ENCODE data around the gene PNKP.

Gene PNKP

GRCh38 chr19:49854378-49855263 lies 12.8 kb downstream of the PNKP start:
- TF ChIP-seq, protein P1, sequence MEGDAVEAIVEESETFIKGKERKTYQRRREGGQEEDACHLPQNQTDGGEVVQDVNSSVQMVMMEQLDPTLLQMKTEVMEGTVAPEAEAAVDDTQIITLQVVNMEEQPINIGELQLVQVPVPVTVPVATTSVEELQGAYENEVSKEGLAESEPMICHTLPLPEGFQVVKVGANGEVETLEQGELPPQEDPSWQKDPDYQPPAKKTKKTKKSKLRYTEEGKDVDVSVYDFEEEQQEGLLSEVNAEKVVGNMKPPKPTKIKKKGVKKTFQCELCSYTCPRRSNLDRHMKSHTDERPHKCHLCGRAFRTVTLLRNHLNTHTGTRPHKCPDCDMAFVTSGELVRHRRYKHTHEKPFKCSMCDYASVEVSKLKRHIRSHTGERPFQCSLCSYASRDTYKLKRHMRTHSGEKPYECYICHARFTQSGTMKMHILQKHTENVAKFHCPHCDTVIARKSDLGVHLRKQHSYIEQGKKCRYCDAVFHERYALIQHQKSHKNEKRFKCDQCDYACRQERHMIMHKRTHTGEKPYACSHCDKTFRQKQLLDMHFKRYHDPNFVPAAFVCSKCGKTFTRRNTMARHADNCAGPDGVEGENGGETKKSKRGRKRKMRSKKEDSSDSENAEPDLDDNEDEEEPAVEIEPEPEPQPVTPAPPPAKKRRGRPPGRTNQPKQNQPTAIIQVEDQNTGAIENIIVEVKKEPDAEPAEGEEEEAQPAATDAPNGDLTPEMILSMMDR (conservative IDR thresholded peaks at IDR 0.05), result no peak
- no peak for TF ChIP-seq ZFX (IDR thresholded peaks at IDR 0.05)
- H3K27ac ChIP-seq, result no peak overlapping the region

- no peak overlapping the region for H3K27ac ChIP-seq
- TF ChIP-seq, protein P1 (conservative IDR thresholded peaks at IDR 0.05), result no peak
- no peak for TF ChIP-seq ZFX (IDR thresholded peaks at IDR 0.05)
Observed at GRCh38 chr19:49853852-49854377, 13.5 kb downstream of the PNKP start.

DNA sequence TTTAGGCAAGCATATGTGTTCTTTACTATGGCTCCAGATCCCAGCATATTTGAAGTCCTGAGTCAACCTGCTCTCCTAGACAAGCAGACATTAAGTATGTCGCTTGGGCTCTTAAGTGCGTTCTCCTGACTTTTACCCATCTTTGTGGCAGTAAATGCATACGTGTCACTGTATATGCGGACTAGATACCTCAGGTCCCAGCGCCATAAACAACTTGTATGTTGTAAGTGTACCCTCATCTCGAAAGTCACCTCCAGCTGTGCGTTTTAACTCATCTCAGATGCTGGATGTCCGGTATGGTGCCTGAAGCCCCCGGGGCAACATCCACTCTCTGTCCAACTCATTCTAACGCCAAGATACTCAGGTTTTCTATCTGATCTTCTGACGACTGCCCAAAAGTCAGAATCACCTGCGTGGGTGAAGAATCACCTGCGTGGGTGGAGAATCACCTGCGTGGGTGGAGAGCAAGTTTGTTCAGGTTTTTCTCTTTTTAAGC lies 14.7 kb downstream of the PNKP start:
- peak overlapping the region; percentile 93 for H3K27ac ChIP-seq
- no peak for TF ChIP-seq ZFX (IDR thresholded peaks at IDR 0.05)
- TF ChIP-seq, protein P1 (conservative IDR thresholded peaks at IDR 0.05), result no peak

GRCh38 chr19:49851456-49852259 lies 15.7 kb downstream of the PNKP start:
- TF ChIP-seq ZFX (IDR thresholded peaks at IDR 0.05), result no peak
- TF ChIP-seq, protein P1 (conservative IDR thresholded peaks at IDR 0.05), result no peak
- peak overlapping the region; percentile 93 for H3K27ac ChIP-seq

- H3K27ac ChIP-seq, result peak within 1 kb of the TSS; percentile 93
Observed at GRCh38 chr19:49850487-49851342, 16.7 kb downstream of the PNKP start, which contains the start of gene PTOV1. Gene PTOV1, plus strand, starts transcription at chr19:49851159.

DNA sequence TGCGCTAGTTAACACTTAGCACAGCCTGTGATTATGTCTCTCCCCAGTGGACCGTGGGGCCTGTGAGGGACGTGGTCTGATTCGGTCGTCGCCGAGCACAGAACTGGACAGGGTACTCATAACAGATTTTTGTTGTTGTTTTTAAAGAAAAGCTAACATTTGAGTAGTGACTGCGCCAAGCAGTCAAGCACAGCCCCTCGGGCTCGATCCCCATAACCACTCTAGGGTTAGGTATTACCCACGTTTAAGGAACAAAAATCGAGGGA lies 17.2 kb downstream of the PNKP start:
- TF ChIP-seq, protein P1 (conservative IDR thresholded peaks at IDR 0.05), result no peak
- no peak for TF ChIP-seq ZFX (IDR thresholded peaks at IDR 0.05)
- H3K27ac ChIP-seq, result peak overlapping the region; percentile 93

More at GRCh38 chr19:49850487-49851342, 16.7 kb downstream of the PNKP start, which contains the start of gene PTOV1:
- TF ChIP-seq, protein P1 (conservative IDR thresholded peaks at IDR 0.05), result no peak
- peak; percentile 92 for TF ChIP-seq ZFX (IDR thresholded peaks at IDR 0.05)

All from C4-2B (cell line).